Measurements from ENCODE around the gene CLSTN2.

- TF ChIP-seq EP300 (IDR thresholded peaks at IDR 0.05) (no peak), CTCF (IDR thresholded peaks at IDR 0.05) (no peak)
These were observed 353.6 kb downstream of the CLSTN2 start for GRCh38 chr3:140288595-140288994.
